GM19395 (cell line): ENCODE measurements around the gene PLEKHA5.
"Not testable (repeated sequence)": the region's sequence is repeated elsewhere in the genome, so short reads cannot be mapped to it uniquely, and the experiment has no call there.

Experiments used
- ATAC-seq: cut with Tn5 transposase; IDR thresholded peaks from one replicate; pipeline ENCODE4 v1.9.1; 2021; ENCODE audit warnings: mild to moderate bottlenecking, moderate library complexity; ENCODE audit not compliant: unreplicated experiment

The PLEKHA5 gene

GRCh38 chr12:19394385-19394784 lies 264.9 kb downstream of the PLEKHA5 start:
- ATAC-seq: no peak

- ATAC-seq: no peak
These were observed 268.0 kb downstream of the PLEKHA5 start for GRCh38 chr12:19397534-19397933.

- no peak for ATAC-seq
These were observed 269.1 kb downstream of the PLEKHA5 start for GRCh38 chr12:19398376-19399363.

- ATAC-seq: not testable (repeated sequence)
These were observed 271.2 kb downstream of the PLEKHA5 start for GRCh38 chr12:19400649-19401285.

GRCh38 chr12:19402211-19402610 lies 272.7 kb downstream of the PLEKHA5 start:
- no peak for ATAC-seq

- no peak for ATAC-seq
These were observed 273.4 kb downstream of the PLEKHA5 start for GRCh38 chr12:19402743-19403431.

- no peak for ATAC-seq
These were observed 274.8 kb downstream of the PLEKHA5 start for GRCh38 chr12:19404242-19404880.

- ATAC-seq: no peak
These were observed 279.8 kb downstream of the PLEKHA5 start for GRCh38 chr12:19409376-19409775.

GRCh38 chr12:19410211-19410610 lies 280.7 kb downstream of the PLEKHA5 start:
- ATAC-seq: no peak

GRCh38 chr12:19410629-19411185 lies 281.2 kb downstream of the PLEKHA5 start:
- ATAC-seq: no peak

- no peak for ATAC-seq
These were observed 282.0 kb downstream of the PLEKHA5 start for GRCh38 chr12:19411234-19412204.

GRCh38 chr12:19412844-19413243 lies 283.3 kb downstream of the PLEKHA5 start:
- no peak for ATAC-seq

GRCh38 chr12:19413582-19413981 lies 284.0 kb downstream of the PLEKHA5 start:
- not testable (repeated sequence) for ATAC-seq

- no peak for ATAC-seq
These were observed 286.0 kb downstream of the PLEKHA5 start for GRCh38 chr12:19415563-19415962.

GRCh38 chr12:19419086-19419485 lies 289.6 kb downstream of the PLEKHA5 start:
- ATAC-seq: no peak

- no peak for ATAC-seq
These were observed 292.2 kb downstream of the PLEKHA5 start for GRCh38 chr12:19421503-19422282.

GRCh38 chr12:19423166-19423930 lies 293.8 kb downstream of the PLEKHA5 start:
- ATAC-seq: no peak
